Gastrocnemius medialis (tissue), 4 donors: Measurements from ENCODE around the gene ST3GAL2.

Source experiments
- POLR2A ChIP-seq, 2 donors: fragments of 450-650 bp; IDR thresholded peaks; one replicate each; pipeline ENCODE4 v1.6.1; 2017; ENCODE audit warnings: antibody characterized with exemption in 2 of 2, mild to moderate bottlenecking in 2 of 2, moderate library complexity in 2 of 2
- TF ChIP-seq, protein P1 (sequence below), 5 experiments: fragments of 450-650 bp in 3 of 5; fragments of 200-600 bp in 2 of 5; sonication (generic) in 2 of 5; IDR thresholded peaks in 4 of 5; conservative IDR thresholded peaks in 1 of 5; 1 replicate in 4 of 5; 2 replicates in 1 of 5; pipeline ENCODE4 v1.5.1; 2016 to 2019; ENCODE audit warnings: antibody characterized with exemption in 5 of 5, mild to moderate bottlenecking in 3 of 5, moderate library complexity in 3 of 5

DNA sequence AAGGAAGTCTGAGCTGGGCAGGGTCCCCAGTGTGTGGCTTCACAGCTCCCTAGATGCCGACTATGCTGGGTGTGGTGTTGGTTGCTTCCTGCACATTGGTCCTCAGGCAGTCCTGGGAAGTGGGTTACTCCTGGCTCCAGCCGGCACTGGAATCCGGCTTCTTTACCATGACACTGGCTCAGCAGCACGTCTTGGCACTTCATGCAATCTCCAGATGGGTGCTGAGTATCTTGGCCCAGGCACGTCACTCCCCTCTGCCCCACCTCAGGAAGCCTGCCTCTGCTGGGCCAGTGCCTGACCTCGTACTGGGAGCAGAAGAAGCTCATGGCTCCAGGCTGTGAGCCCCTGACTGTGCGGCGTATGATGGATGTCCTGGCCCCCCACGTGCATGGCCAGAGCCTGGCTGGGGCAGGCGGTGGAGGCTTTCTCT, 40.0 kb upstream of the ST3GAL2 start:
- TF ChIP-seq, protein P1, sequence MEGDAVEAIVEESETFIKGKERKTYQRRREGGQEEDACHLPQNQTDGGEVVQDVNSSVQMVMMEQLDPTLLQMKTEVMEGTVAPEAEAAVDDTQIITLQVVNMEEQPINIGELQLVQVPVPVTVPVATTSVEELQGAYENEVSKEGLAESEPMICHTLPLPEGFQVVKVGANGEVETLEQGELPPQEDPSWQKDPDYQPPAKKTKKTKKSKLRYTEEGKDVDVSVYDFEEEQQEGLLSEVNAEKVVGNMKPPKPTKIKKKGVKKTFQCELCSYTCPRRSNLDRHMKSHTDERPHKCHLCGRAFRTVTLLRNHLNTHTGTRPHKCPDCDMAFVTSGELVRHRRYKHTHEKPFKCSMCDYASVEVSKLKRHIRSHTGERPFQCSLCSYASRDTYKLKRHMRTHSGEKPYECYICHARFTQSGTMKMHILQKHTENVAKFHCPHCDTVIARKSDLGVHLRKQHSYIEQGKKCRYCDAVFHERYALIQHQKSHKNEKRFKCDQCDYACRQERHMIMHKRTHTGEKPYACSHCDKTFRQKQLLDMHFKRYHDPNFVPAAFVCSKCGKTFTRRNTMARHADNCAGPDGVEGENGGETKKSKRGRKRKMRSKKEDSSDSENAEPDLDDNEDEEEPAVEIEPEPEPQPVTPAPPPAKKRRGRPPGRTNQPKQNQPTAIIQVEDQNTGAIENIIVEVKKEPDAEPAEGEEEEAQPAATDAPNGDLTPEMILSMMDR (IDR thresholded peaks at IDR 0.05 in 4 of 5, conservative IDR thresholded peaks at IDR 0.05 in 1 of 5), result no peak
- no peak for TF ChIP-seq POLR2A (IDR thresholded peaks at IDR 0.05)
